ENCODE results near the gene YY1.

- no peak for TF ChIP-seq EZH2 (IDR thresholded peaks at IDR 0.05; ENCODE audit: borderline replicate concordance, low read depth, low read length, severe bottlenecking)
- no peak for TF ChIP-seq CTCF (IDR thresholded peaks at IDR 0.05; ENCODE audit: borderline replicate concordance, extremely low read depth, low read length, poor library complexity, severe bottlenecking)
These were observed 74.0 kb downstream of the YY1 start for GRCh38 chr14:100312877-100313400.
